HT1080 (cell line): Measurements from ENCODE around the gene IKBIP. TPM values are rescaled to one million over a fixed set of nuclear protein-coding genes. Genes with fewer than 3 reads are reported as not detected.
"Not testable (repeated sequence)": the region's sequence is repeated elsewhere in the genome, so short reads cannot be mapped to it uniquely, and the experiment has no call there.

Experiments used
- DNase-seq: peaks from one replicate; pipeline ENCODE4 v3.0.0-alpha.2; 2015; ENCODE audit warnings: low read depth
- small RNA-seq: library from RNA; depleted of rRNA; stranded (forward); fragments of <200 nt; gene quantifications from one replicate; pipeline ENCODE3, GENCODE V24; 2014
- total RNA-seq: library from RNA; depleted of rRNA; stranded (reverse); fragments of >200 nt; shearing (Covaris generic); gene quantifications from 2 replicates; pipeline ENCODE4 v1.2.3, GENCODE V29; 2014; rRNA removed

The IKBIP gene
- total RNA-seq, 1 experiment from 2014 or later = 62.7 TPM

- peak; percentile 65 for DNase-seq
Observed at GRCh38 chr12:98578821-98579220, 65.8 kb downstream of the IKBIP start.

- no peak for DNase-seq
Observed at GRCh38 chr12:98578392-98578791, 66.2 kb downstream of the IKBIP start.

GRCh38 chr12:98576795-98577194 is 67.8 kb downstream of the IKBIP start:
- DNase-seq = not testable (repeated sequence)

- no peak for DNase-seq
Observed at GRCh38 chr12:98575013-98575412, 69.6 kb downstream of the IKBIP start.

Small RNAs within 50 kb of the gene (small RNA-seq; reads per million reads assigned to genes)
- gene SNORA53 = 39.4 reads per million, percentile 94 among the genes with 10 or more reads in this experiment

Other genes with a start within 250 kb of the IKBIP start
- gene TMPO, start 129.2 kb downstream of the IKBIP start, total RNA-seq = 169 and 184 TPM in 2 replicates
- gene SLC25A3, start 51.1 kb downstream of the IKBIP start, total RNA-seq = 912 and 979 TPM in 2 replicates
- gene APAF1, start 502 bp upstream of the IKBIP start, total RNA-seq = 10.0 and 11.4 TPM in 2 replicates